HFFc6 (cell line): ENCODE measurements around the gene PCDHGB5. TPM values are rescaled to one million over a fixed set of nuclear protein-coding genes. Genes with fewer than 3 reads are reported as not detected.
"Not testable (repeated sequence)": the region's sequence is repeated elsewhere in the genome, so short reads cannot be mapped to it uniquely, and the experiment has no call there.

Source experiments
- DNase-seq: peaks from one replicate; pipeline ENCODE4 v3.0.0-alpha.2; 2018
- H3K27ac Mint-ChIP-seq: 2 replicates; pipeline ENCODE4 v1.8.0; 2020; ENCODE audit warnings: mild to moderate bottlenecking, mixed read lengths
- H3K27me3 Mint-ChIP-seq: 2 replicates; pipeline ENCODE4 v1.8.0; 2021; ENCODE audit warnings: mild to moderate bottlenecking, moderate library complexity, mixed read lengths; ENCODE audit not compliant: insufficient read depth
- H3K36me3 Mint-ChIP-seq: 2 replicates; pipeline ENCODE4 v1.8.0; 2021; ENCODE audit warnings: low read depth, mixed read lengths
- H3K4me1 Mint-ChIP-seq: 2 replicates; pipeline ENCODE4 v1.8.0; 2020; ENCODE audit warnings: low read depth, mixed read lengths
- H3K4me3 Mint-ChIP-seq: 2 replicates; pipeline ENCODE4 v1.8.0; 2020; ENCODE audit warnings: mild to moderate bottlenecking, moderate library complexity, mixed read lengths
- H3K9me3 Mint-ChIP-seq: 2 replicates; pipeline ENCODE4 v1.8.0; 2020; ENCODE audit warnings: mild to moderate bottlenecking, mixed read lengths
- CTCF ChIP-seq: fragments of 200-600 bp; sonication (generic); IDR thresholded peaks from 2 replicates; pipeline ENCODE4 v1.5.0; 2021; ENCODE audit warnings: antibody characterized with exemption, mild to moderate bottlenecking
- total RNA-seq, 6 experiments: library from RNA; stranded (reverse); fragmentation: NEBNext Ultra II Directional; extraction: Animal tissue kit (Norgen Biotek cat#: 25700); gene quantifications; 2 replicates in 1 of 6; 3 replicates in 5 of 6; pipeline ENCODE4 v1.2.3, GENCODE V29; 2021

The PCDHGB5 gene
- total RNA-seq, 6 experiments from 2014 or later = 8.8 to 14.6 (median 9.6) TPM

GRCh38 chr5:141392429-141393198 lies 5.1 kb upstream of the PCDHGB5 start, which contains the start of gene PCDHGA8:
PCDHGA8 (plus strand) TSS chr5:141392633; CDS start chr5:141392814, 181 bp downstream.
- Mint-ChIP-seq H3K9me3 (peaks cover 67% of the 10 kb centered on the region), H3K4me3 (no peak within 1 kb of the TSS), H3K27me3 (no peaks in the 10 kb centered on the region; the same call in 1 of the 2 replicates), H3K4me1 (peaks cover 14% of the 10 kb centered on the region), H3K36me3 (peaks cover 48% of the 10 kb centered on the region), H3K27ac (no peak within 1 kb of the TSS)
- TF ChIP-seq CTCF = peak; percentile 57
- no peak for DNase-seq

GRCh38 chr5:141393267-141393666 lies 4.5 kb upstream of the PCDHGB5 start:
- peaks cover 65% of the 10 kb centered on the region for H3K9me3 Mint-ChIP-seq
- TF ChIP-seq CTCF = no peak
- H3K27me3 Mint-ChIP-seq = no peaks in the 10 kb centered on the region; the same call in 1 of the 2 replicates
- H3K4me3 Mint-ChIP-seq = no peak overlapping the region
- peaks cover 13% of the 10 kb centered on the region for H3K4me1 Mint-ChIP-seq
- no peak for DNase-seq
- H3K27ac Mint-ChIP-seq = no peak overlapping the region
- peaks cover 46% of the 10 kb centered on the region for H3K36me3 Mint-ChIP-seq

- peaks cover 47% of the 10 kb centered on the region for H3K36me3 Mint-ChIP-seq
- H3K4me3 Mint-ChIP-seq, H3K27me3 Mint-ChIP-seq, H3K4me1 Mint-ChIP-seq, H3K27ac Mint-ChIP-seq, DNase-seq: not testable (repeated sequence)
- H3K9me3 Mint-ChIP-seq = peaks cover 65% of the 10 kb centered on the region
Observed at GRCh38 chr5:141394401-141395187, 3.2 kb upstream of the PCDHGB5 start.

GRCh38 chr5:141398608-141399007 lies 861 bp downstream of the PCDHGB5 start:
- TF ChIP-seq CTCF = no peak
- Mint-ChIP-seq H3K36me3 (peaks cover 55% of the 10 kb centered on the region), H3K27me3 (peaks cover 3% of the 10 kb centered on the region), H3K27ac (no peak overlapping the region), H3K9me3 (peaks cover 65% of the 10 kb centered on the region), H3K4me3 (no peak overlapping the region), H3K4me1 (peaks cover 8% of the 10 kb centered on the region)
- no peak for DNase-seq

GRCh38 chr5:141399555-141400258 lies 2.0 kb downstream of the PCDHGB5 start:
- Mint-ChIP-seq H3K4me3 (peak overlapping the region; percentile 65; the same call in 1 of the 2 replicates), H3K9me3 (peaks cover 66% of the 10 kb centered on the region), H3K4me1 (peaks cover 8% of the 10 kb centered on the region), H3K27me3 (peaks cover 3% of the 10 kb centered on the region), H3K36me3 (peaks cover 55% of the 10 kb centered on the region), H3K27ac (no peak overlapping the region)
- DNase-seq = no peak
- TF ChIP-seq CTCF = no peak
